Dermis blood vessel endothelial cell (primary cell): ENCODE measurements around the gene TMEM44. TPM values are rescaled to one million over a fixed set of nuclear protein-coding genes. Genes with fewer than 3 reads are reported as not detected.
"Not testable (repeated sequence)": the region's sequence is repeated elsewhere in the genome, so short reads cannot be mapped to it uniquely, and the experiment has no call there.

ENCODE experiments used
- DNase-seq: peaks from one replicate; pipeline ENCODE4 v3.0.0; 2010
- total RNA-seq: library from RNA; depleted of rRNA; stranded (reverse); fragments of >200 nt; gene quantifications from 2 replicates; pipeline ENCODE4 v1.2.3, GENCODE V29; 2014

The TMEM44 gene
- total RNA-seq, 1 donor from 2014 or later: 96.5 TPM

- no peak for DNase-seq
Measured at GRCh38 chr3:194554473-194555123, 78.6 kb downstream of the TMEM44 start.

DNA sequence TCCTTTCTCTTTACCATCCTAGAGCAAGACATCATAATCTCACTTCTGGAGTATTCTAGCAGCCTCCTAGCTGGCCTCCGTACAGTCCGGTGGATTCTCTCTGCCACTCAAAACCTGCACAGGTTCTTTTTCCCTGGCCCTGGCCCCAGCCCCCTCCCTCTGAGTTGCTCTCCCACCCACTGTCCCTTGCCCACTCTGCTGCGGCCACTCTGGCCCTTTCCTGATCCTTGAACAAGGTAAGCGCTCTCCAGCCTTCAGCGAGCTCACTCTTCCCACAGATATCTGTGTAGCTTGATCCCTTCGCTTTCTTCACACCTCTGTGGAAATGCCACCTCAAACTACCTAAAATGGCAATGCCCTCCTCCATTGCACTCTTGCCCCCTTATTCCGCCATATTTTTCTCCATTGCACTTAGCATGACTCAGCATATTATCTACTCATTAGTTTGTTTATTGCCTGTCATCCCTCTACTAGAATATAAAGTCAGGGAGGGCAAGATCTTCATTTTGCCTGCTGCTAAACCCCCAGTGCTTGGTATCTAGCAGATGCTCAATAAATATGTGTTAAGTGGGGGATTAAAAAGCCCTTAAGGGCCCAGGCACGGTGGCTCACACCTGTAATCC is 80.8 kb downstream of the TMEM44 start:
- DNase-seq: no peak

GRCh38 chr3:194549853-194550252 is 83.4 kb downstream of the TMEM44 start:
- no peak for DNase-seq

DNA sequence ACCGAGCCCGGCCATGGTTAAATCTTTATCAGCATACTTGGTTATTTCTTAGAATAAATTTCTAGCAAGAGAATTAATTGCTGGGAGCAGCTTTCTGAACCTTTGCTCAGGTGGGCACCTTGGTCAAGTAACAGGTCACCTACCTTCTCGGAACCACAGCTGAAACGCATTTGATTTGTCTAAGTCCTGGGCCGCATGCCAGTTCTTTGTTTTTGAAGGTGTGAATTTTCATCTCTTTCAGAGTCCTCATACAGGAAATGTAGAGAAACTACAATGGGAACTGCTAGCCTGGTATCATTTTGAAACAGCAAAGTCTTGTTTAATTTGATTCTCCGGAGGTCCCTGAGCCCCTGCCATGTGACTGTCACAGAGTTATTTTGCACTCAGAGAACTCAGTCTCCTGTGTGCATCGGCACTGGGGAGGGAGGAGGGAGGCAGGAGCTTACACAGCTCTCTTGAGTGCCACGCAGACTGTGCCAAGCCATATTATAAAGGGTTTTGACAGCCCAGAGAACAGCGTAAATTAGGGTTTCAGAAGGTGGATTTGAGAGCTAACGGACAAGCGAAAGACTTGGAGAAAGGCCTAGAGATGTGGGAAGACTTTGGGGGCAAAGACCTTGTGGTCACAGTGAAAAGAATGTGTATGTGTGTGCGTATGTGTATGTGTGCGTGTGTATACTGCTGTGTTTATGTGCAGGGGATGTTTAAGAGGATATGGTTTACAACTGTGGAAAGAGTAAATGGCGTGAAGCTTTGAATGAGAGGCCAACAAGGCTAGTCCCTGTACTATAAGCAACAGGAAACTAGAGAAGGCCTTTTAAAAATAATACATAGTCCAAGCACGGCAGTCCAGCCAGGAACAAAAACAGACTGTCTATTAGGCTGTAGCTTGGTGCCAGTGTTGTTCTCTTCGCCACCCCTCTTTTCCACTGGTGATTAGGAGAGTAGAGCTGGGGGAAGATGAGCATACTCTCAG is 84.6 kb downstream of the TMEM44 start:
- DNase-seq: peak; percentile 57

DNA sequence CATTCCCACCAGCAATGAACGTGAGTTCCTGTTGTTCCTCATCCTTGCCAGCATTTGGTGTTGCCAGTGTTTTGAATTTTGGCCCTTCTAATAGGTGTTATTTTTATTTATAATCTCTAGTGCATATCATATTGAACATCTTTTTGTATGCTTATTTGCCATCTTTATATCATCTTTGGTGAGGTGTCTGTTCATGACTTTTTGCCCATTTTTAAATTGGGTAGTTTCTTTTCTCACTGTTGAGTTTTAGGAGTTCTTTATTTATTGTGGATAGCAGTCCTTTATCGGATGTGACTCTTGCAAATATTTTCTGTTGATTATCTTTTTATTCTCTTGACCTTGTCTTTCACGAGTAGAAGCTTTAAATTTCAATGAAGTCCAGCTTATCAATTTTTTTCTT is 86.2 kb downstream of the TMEM44 start:
- DNase-seq: no peak

DNA sequence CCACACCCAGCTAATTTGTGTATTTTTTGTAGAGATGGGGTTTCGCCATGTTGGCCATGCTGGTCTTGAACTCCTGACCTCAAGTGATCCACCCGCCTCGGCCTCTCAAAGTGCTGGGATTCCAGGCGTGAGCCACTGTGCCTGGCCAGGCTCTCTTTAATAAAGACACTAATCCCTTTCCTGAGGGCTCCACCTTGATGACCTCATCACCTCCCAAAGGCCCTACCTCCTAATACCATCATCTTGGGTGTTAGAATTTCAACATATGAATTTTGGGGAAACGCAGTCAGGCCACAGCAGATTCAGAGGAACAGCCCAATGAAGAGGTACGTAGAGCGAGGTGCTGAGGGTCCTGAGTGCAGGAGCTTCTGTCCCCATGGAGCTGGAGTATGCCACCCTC is 87.7 kb downstream of the TMEM44 start:
- DNase-seq: not testable (repeated sequence)

DNA sequence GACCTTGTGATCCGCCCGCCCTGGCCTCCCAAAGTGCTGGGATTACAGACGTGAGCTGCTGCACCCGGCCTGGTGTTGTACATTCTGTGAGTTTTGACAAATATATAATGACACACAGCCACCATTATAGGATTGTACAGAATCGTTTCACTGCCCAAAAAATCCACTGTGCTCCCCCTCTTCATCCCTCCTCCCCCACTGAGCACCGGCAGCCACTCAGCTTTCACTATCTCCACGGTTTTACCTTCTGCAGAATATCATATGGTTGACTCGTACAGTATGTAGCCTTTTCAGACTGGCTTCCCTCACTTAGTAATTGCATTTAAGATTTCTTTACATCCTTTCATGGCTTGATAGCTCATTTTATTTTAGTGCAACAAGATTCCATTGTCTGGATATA is 89.7 kb downstream of the TMEM44 start:
- no peak for DNase-seq

DNA sequence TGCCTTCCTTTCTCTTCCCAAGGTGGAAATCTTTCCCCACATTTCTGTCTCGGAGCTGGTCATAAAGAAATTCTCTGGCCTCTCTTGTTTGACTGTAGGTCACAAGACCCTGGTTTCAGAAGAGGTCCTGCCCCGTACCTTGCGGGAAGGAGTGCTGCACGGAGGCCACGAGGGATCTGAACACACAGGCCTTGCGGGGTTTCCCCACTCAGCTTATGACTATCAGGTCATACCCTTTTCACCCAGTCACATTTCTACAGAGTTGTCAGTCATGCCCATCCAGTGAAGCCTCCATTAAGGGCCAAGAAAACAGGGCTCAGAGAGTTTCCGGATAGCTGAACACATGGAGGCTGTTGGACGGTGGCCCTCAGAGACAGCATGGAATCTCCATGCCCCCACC is 91.7 kb downstream of the TMEM44 start:
- DNase-seq: no peak

GRCh38 chr3:194540274-194540905 is 92.8 kb downstream of the TMEM44 start:
- peak; percentile 54 for DNase-seq

DNA sequence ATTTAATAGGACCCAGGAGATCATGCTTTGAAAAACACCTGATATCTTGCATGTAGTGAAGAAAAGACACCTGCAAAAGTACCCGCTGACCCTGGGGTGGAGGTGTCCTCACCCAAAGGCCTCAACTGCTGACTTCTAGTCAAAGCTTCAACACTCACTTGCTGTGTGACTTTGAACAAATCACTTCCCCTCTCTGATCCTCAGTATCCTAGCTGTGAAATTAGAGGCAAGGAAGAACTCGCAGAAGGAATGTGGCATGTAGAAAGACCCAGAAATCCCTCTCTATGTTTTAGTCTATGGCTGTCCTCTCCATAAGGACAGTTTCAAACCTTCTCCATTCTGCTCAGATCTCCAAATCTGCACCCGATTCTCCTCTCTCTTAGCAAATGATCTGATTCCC is 93.7 kb downstream of the TMEM44 start:
- no peak for DNase-seq

DNA sequence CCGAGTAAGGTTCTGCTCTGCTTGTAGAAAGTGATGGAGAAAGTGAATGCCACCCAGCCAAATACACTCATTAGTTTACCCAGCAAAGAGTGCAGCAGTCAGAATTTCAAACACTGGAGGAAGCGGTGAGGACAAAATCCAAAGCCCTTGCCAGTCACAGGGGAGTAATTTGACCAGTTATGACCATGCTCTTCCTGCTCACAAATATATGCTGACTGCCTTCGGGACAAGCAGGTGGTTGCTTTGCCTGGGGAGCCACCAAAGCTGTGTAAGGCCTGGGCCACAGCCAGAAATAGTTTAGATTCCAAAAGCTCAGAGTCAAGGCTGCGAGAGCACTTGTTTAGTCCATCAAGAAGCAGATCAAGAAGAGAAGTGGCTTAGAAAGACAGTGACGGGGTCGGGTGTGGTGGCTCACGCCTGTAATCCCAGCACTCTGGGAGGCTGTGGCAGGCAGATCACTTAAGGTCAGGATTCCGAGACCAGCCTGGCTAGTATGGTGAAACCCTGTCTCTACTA is 95.4 kb downstream of the TMEM44 start:
- peak; percentile 83 for DNase-seq

Other genes starting within 250 kb of the TMEM44 start
- gene GP5, start 234.2 kb downstream of the TMEM44 start, total RNA-seq: under 0.01 and 0.28 TPM in 2 replicates
- gene ATP13A3, start 146.4 kb downstream of the TMEM44 start, total RNA-seq: 145 and 196 TPM in 2 replicates
- 58.5 and 72.8 TPM in 2 replicates for gene LSG1, start 38.8 kb upstream of the TMEM44 start, total RNA-seq
- gene FAM43A, start 52.5 kb upstream of the TMEM44 start, total RNA-seq: 313 and 423 TPM in 2 replicates